Fibroblast of skin of left biceps (primary cell): Measurements from ENCODE around the gene CEBPG.

Experiments used
- DNase-seq, 2 experiments: peaks; one replicate each; pipeline ENCODE4 v3.0.0-alpha.2; 2013; ENCODE audit warnings: low read depth in 2 of 2

The CEBPG gene

DNA sequence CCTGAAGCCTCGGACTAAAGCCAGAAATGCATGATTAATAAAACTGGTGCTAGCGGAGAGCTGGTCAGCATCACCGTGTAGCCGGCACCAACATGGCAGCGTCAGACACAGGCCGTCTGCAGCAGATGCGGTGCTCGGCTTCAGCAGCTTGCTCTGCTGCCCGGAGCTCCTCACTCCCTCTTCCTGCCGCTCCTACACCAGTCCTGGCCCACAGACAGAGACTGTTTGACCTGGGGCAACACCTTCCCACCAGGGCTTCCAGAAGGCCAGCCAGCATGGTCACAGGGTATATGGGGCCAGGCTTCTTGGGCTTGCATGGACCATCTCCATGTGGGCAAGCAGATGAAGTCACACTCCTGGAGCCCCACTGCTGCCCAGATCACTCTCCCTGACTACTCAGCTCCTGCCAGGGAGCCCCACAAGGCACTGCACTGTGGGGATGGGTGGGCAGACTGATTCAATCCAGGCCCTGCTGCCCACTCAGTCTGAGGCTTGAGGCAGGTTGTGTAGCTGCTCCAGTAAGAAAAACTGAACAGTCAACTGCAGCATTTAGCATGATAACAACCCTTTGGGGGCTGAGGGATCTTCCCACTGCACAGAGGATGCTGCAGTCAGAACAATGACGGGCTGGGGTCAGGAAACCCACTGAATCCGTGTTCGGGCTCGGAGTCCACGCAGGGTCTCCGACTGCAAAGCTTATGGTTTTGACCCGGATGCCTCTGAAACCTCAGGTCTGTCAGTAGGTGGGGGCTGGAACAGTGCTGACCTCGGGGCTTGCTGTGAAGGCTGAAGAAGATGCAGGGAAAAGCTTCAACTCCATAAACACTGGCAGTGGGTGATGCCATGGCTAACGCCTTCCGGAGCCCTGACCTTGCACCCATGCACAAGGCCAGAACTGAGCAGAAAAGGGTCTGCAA lies 45.6 kb downstream of the CEBPG start:
- no peak for DNase-seq

DNA sequence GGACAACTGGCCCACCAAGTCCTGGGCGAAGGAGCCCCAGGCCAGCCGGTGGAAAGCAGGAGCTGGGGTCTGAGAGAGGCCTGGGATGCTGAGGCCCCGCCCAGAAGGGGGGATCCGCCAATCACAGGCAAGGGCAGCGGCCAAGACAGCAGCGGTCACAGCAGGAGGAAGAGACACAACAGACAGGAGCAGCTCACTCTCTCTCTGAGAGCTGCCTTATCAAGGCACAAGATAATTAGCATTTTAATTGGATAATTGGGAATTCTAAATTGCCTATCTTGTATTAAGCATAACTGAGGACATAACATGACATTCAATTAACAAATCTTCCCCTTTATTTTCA lies 46.2 kb downstream of the CEBPG start:
- DNase-seq: no peak

DNA sequence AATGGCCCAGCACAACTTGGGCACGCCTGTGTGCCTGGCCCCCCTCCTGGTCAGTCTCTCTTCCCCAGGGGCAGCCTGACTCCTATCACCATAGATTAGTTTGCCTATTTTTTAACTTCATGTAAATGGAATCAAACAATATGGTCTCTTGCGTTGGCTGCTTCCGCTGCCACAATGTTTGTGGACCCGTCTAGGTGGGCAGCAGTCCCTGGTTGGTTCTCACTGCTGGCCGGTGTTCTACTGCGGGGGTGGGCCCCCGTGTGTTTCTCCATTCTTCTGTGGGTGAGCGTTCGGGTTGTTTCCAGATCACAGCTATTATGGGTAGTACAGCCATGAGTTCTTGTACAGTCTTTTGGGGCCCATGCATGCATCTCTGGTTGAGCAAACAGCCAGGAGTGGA lies 47.3 kb downstream of the CEBPG start:
- DNase-seq: no peak

DNA sequence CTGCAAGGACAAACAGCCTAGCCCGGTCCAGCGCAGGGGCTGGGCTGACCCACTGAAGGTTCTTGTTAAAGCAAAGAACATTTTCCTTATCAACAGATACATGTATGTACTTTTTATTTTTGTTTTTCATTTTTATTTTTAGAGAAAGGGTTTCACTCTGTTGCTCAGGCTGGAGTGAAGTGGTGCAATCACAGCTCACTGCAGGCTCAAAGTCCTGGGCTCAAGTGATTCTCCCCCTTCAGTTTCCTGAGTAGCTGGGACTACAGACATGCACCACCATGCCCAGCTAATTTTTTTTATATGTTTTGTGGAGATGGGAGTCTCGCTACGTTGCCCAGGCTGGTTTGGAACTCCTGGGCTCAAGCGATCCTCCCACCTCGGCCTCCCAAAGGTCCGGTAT lies 47.9 kb downstream of the CEBPG start:
- no peak for DNase-seq

- no peak for DNase-seq
These were observed 49.1 kb downstream of the CEBPG start for GRCh38 chr19:33422369-33423180.

GRCh38 chr19:33424181-33424580 lies 50.7 kb downstream of the CEBPG start:
- DNase-seq: no peak

GRCh38 chr19:33426621-33427361 lies 53.3 kb downstream of the CEBPG start:
- DNase-seq: no peak

- DNase-seq: no peak
These were observed 54.5 kb downstream of the CEBPG start for GRCh38 chr19:33427801-33428626.

- DNase-seq: no peak
These were observed 55.2 kb downstream of the CEBPG start for GRCh38 chr19:33428627-33429125.

- DNase-seq: no peak
These were observed 56.6 kb downstream of the CEBPG start for GRCh38 chr19:33429891-33430673.

DNA sequence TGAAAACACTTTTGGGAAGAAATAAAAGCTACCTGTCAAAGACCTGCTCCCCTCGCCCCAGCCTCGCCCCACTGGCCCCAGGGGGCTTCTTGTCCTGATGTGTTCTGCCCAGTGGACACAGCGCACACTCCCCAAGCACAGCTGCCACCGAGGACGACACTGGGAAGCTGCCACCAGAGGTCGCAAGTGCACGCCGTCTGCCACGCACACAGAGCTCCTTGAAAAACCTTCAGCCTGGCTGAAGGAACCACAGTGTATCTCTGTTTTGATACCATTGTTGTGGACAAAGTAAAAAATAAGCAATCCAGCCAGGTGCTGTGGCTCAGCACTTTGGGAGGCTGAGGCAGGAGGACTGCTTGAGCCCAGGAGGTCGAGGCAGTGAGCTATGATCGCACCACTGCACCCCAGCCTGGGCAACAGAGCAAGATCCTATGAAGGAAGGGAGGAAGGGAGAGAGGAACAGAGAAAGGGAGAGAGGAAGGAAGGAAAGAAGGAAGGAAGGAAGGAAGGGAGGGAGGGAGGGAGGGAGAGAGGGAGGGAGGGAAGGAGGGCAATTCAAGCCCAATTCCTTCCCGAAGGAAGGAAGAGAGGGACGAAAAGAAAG lies 57.3 kb downstream of the CEBPG start:
- DNase-seq: no peak

- no peak for DNase-seq
These were observed 58.5 kb downstream of the CEBPG start for GRCh38 chr19:33432015-33432414.
